Nephron progenitor cell (in vitro differentiated cells): ENCODE data around the gene KCNIP3.

Source experiments
- DNase-seq: peaks from one replicate; pipeline ENCODE4 v3.0.0; 2021
- H3K27ac Mint-ChIP-seq: 2 replicates; pipeline ENCODE4 v1.8.0; 2021; ENCODE audit warnings: mild to moderate bottlenecking, moderate library complexity, mixed read lengths
- H3K27me3 Mint-ChIP-seq: 2 replicates; pipeline ENCODE4 v1.8.0; 2021; ENCODE audit warnings: mild to moderate bottlenecking, low read depth, mixed read lengths; ENCODE audit not compliant: poor library complexity
- H3K36me3 Mint-ChIP-seq: 2 replicates; pipeline ENCODE4 v1.8.0; 2021; ENCODE audit warnings: low read depth, mixed read lengths
- H3K4me1 Mint-ChIP-seq: 2 replicates; pipeline ENCODE4 v1.8.0; 2021; ENCODE audit warnings: mixed read lengths
- H3K4me3 Mint-ChIP-seq: 2 replicates; pipeline ENCODE4 v1.8.0; 2021; ENCODE audit warnings: mild to moderate bottlenecking, moderate library complexity, mixed read lengths
- H3K9me3 Mint-ChIP-seq: 2 replicates; pipeline ENCODE4 v1.8.0; 2021; ENCODE audit warnings: mild to moderate bottlenecking, moderate library complexity, mixed read lengths
- CTCF ChIP-seq: fragments of 200-600 bp; sonication (generic); IDR thresholded peaks from 2 replicates; pipeline ENCODE4 v1.5.0; 2021; ENCODE audit warnings: antibody characterized with exemption

KCNIP3 gene

GRCh38 chr2:95382686-95383634 lies 85.8 kb downstream of the KCNIP3 start:
- Mint-ChIP-seq H3K4me1 (no peaks in the 10 kb centered on the region), H3K4me3 (no peak overlapping the region), H3K27ac (no peak overlapping the region), H3K9me3 (peaks cover 4% of the 10 kb centered on the region), H3K27me3 (peaks cover 15% of the 10 kb centered on the region), H3K36me3 (no peaks in the 10 kb centered on the region)
- no peak for TF ChIP-seq CTCF
- DNase-seq = no peak

- Mint-ChIP-seq H3K27me3 (peaks cover 17% of the 10 kb centered on the region), H3K9me3 (peaks cover 4% of the 10 kb centered on the region), H3K4me3 (no peak overlapping the region), H3K36me3 (no peaks in the 10 kb centered on the region), H3K27ac (no peak overlapping the region), H3K4me1 (no peaks in the 10 kb centered on the region)
- DNase-seq = no peak
- no peak for TF ChIP-seq CTCF
Measured at GRCh38 chr2:95383635-95384027, 86.5 kb downstream of the KCNIP3 start.

- peak; percentile 16 for DNase-seq
- Mint-ChIP-seq H3K4me1 (no peaks in the 10 kb centered on the region), H3K4me3 (no peak overlapping the region), H3K36me3 (no peaks in the 10 kb centered on the region), H3K27me3 (peaks cover 22% of the 10 kb centered on the region), H3K9me3 (peaks cover 4% of the 10 kb centered on the region), H3K27ac (no peak overlapping the region)
- no peak for TF ChIP-seq CTCF
Measured at GRCh38 chr2:95384854-95385569, 87.9 kb downstream of the KCNIP3 start.

GRCh38 chr2:95385570-95385984 lies 88.4 kb downstream of the KCNIP3 start:
- Mint-ChIP-seq H3K27ac (no peak overlapping the region), H3K9me3 (peaks cover 4% of the 10 kb centered on the region), H3K27me3 (peaks cover 16% of the 10 kb centered on the region), H3K4me1 (no peaks in the 10 kb centered on the region), H3K36me3 (no peaks in the 10 kb centered on the region), H3K4me3 (no peak overlapping the region)
- TF ChIP-seq CTCF = no peak
- DNase-seq = no peak

GRCh38 chr2:95386031-95386430 lies 88.9 kb downstream of the KCNIP3 start:
- H3K4me3 Mint-ChIP-seq = no peak overlapping the region
- DNase-seq = no peak
- H3K9me3 Mint-ChIP-seq = peaks cover 4% of the 10 kb centered on the region
- no peak for TF ChIP-seq CTCF
- H3K27me3 Mint-ChIP-seq = peaks cover 16% of the 10 kb centered on the region
- no peak overlapping the region for H3K27ac Mint-ChIP-seq
- H3K36me3 Mint-ChIP-seq = no peaks in the 10 kb centered on the region
- H3K4me1 Mint-ChIP-seq = no peaks in the 10 kb centered on the region
